ENCODE data around the gene SP1. TPM values are rescaled to one million over a fixed set of nuclear protein-coding genes. Genes with fewer than 3 reads are reported as not detected.
A peak's percentile ranks its signal among the peaks of the same experiment; 100 is the strongest.

The SP1 gene
- total and polyA plus RNA-seq, 9 of the 15 experiments (the other 6 are each of a cell fraction or from before 2014, with no cell fraction given), result 8.0 to 65.5 (median 41.6) TPM

DNA sequence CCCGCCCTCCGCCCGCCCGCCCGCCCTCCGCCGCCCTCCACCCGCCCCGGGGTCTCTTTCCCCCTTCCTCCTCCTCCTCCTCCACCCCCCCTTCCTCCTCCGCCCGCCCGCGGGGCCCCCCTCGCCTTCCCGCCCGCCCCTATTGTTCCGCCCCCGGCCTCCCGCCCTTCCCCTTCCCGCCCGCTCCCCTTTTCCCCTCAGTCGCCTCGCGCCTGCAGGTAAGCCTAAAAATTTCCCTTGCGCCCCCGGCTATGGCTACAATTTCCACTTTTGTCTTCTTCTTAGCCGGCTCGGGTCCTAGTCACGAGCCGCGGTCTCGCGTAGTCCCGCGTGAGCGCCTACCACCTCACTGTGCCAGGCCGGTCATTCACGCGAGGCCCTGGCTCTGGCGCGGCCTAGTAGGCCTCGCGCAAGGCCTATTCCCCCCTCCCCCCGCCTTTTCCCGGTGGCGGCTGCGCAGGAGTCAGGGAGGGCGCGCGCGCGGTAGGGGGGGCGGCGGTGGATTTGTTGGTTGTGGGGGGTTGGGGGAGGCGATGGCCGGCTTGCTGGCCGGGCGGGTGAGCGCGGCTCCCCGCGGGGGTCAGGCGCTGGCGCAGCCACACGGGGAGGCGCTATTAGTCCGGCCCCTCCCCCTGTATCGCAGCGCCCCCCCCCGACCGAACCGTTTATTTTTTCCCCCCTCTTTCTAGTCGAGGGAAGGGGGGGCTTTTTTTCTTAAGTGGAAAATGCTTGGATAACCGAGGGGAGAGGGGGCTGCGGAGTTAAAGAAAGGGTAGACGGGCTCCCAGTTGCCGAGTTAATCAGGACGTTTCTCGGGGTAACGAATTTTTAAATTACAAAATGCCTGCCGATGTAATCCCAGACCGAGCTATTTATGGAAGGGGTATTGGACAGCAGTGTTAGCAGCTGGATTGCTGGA, 72.4 kb downstream of the SP1 start (continued):
- TF ChIP-seq, protein P1, sequence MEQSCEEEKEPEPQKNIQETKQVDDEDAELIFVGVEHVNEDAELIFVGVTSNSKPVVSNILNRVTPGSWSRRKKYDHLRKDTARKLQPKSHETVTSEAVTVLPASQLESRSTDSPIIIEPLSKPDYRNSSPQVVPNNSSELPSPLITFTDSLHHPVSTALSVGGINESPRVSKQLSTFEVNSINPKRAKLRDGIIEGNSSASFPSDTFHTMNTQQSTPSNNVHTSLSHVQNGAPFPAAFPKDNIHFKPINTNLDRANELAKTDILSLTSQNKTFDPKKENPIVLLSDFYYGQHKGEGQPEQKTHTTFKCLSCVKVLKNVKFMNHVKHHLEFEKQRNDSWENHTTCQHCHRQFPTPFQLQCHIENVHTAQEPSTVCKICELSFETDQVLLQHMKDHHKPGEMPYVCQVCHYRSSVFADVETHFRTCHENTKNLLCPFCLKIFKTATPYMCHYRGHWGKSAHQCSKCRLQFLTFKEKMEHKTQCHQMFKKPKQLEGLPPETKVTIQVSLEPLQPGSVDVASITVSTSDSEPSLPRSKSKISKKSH (CRISPR knock-in tag; IDR thresholded peaks at IDR 0.05), result no peak
- TF ChIP-seq, protein P2, sequence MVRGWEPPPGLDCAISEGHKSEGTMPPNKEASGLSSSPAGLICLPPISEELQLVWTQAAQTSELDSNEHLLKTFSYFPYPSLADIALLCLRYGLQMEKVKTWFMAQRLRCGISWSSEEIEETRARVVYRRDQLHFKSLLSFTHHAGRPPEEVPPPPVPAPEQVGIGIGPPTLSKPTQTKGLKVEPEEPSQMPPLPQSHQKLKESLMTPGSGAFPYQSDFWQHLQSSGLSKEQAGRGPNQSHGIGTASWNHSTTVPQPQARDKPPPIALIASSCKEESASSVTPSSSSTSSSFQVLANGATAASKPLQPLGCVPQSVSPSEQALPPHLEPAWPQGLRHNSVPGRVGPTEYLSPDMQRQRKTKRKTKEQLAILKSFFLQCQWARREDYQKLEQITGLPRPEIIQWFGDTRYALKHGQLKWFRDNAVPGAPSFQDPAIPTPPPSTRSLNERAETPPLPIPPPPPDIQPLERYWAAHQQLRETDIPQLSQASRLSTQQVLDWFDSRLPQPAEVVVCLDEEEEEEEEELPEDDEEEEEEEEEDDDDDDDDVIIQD (CRISPR knock-in tag; IDR thresholded peaks at IDR 0.05), result no peak
- TF ChIP-seq HMG20B (CRISPR knock-in tag; IDR thresholded peaks at IDR 0.05), result no peak
- peak; percentile 76; the same call in 1 of the 2 replicates for TF ChIP-seq ZBTB1 (CRISPR knock-in tag; IDR thresholded peaks at IDR 0.05; ENCODE audit: borderline replicate concordance, low read depth)
- TF ChIP-seq, protein P3, sequence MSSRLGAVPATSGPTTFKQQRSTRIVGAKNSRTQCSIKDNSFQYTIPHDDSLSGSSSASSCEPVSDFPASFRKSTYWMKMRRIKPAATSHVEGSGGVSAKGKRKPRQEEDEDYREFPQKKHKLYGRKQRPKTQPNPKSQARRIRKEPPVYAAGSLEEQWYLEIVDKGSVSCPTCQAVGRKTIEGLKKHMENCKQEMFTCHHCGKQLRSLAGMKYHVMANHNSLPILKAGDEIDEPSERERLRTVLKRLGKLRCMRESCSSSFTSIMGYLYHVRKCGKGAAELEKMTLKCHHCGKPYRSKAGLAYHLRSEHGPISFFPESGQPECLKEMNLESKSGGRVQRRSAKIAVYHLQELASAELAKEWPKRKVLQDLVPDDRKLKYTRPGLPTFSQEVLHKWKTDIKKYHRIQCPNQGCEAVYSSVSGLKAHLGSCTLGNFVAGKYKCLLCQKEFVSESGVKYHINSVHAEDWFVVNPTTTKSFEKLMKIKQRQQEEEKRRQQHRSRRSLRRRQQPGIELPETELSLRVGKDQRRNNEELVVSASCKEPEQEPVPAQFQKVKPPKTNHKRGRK (tag; IDR thresholded peaks at IDR 0.05), result no peak
- TF ChIP-seq SNRNP70 (optimal IDR thresholded peaks at IDR 0.05; ENCODE audit: low read depth, low read length), result no peak
- TF ChIP-seq ZNF121 (CRISPR knock-in tag; conservative IDR thresholded peaks at IDR 0.05), result peak; percentile 38; the same call in 1 of the 2 replicates
- TF ChIP-seq, protein P4, sequence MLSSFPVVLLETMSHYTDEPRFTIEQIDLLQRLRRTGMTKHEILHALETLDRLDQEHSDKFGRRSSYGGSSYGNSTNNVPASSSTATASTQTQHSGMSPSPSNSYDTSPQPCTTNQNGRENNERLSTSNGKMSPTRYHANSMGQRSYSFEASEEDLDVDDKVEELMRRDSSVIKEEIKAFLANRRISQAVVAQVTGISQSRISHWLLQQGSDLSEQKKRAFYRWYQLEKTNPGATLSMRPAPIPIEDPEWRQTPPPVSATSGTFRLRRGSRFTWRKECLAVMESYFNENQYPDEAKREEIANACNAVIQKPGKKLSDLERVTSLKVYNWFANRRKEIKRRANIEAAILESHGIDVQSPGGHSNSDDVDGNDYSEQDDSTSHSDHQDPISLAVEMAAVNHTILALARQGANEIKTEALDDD (IDR thresholded peaks at IDR 0.05), result no peak
- TF ChIP-seq NEUROD1 (IDR thresholded peaks at IDR 0.05; ENCODE audit: borderline replicate concordance, low read depth, low read length, partially characterized antibody), result no peak
- TF ChIP-seq MEIS2 (IDR thresholded peaks at IDR 0.05; ENCODE audit: partially characterized antibody), result no peak
- TF ChIP-seq ZNF780A (CRISPR knock-in tag; IDR thresholded peaks at IDR 0.05), result no peak
- peak in 1 of 2 experiments; percentile 3; a peak in 1 of 4 replicates for TF ChIP-seq RCOR1 (IDR thresholded peaks at IDR 0.05; ENCODE audit: borderline replicate concordance in 1 of 2, low read depth in 2 of 2, low read length in 2 of 2)
- TF ChIP-seq EHMT2 (IDR thresholded peaks at IDR 0.05), result no peak
- no peak for TF ChIP-seq ZNF785 (CRISPR knock-in tag; IDR thresholded peaks at IDR 0.05)
- TF ChIP-seq NFE2 (IDR thresholded peaks at IDR 0.05; ENCODE audit: low read depth), result no peak
- peak; percentile 17; the same call in 1 of the 2 replicates for TF ChIP-seq NFIC (IDR thresholded peaks at IDR 0.05)
- TF ChIP-seq, protein P5, sequence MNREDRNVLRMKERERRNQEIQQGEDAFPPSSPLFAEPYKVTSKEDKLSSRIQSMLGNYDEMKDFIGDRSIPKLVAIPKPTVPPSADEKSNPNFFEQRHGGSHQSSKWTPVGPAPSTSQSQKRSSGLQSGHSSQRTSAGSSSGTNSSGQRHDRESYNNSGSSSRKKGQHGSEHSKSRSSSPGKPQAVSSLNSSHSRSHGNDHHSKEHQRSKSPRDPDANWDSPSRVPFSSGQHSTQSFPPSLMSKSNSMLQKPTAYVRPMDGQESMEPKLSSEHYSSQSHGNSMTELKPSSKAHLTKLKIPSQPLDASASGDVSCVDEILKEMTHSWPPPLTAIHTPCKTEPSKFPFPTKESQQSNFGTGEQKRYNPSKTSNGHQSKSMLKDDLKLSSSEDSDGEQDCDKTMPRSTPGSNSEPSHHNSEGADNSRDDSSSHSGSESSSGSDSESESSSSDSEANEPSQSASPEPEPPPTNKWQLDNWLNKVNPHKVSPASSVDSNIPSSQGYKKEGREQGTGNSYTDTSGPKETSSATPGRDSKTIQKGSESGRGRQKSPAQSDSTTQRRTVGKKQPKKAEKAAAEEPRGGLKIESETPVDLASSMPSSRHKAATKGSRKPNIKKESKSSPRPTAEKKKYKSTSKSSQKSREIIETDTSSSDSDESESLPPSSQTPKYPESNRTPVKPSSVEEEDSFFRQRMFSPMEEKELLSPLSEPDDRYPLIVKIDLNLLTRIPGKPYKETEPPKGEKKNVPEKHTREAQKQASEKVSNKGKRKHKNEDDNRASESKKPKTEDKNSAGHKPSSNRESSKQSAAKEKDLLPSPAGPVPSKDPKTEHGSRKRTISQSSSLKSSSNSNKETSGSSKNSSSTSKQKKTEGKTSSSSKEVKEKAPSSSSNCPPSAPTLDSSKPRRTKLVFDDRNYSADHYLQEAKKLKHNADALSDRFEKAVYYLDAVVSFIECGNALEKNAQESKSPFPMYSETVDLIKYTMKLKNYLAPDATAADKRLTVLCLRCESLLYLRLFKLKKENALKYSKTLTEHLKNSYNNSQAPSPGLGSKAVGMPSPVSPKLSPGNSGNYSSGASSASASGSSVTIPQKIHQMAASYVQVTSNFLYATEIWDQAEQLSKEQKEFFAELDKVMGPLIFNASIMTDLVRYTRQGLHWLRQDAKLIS (CRISPR knock-in tag; IDR thresholded peaks at IDR 0.05), result peak; percentile 95
